K562 (cell line): ENCODE results near the gene SPINT2. TPM values are rescaled to one million over a fixed set of nuclear protein-coding genes. Genes with fewer than 3 reads are reported as not detected.
A peak's percentile ranks its signal among the peaks of the same experiment; 100 is the strongest.

ENCODE experiments used
- BHLHE40 ChIP-seq: IDR thresholded peaks from 2 replicates; pipeline ENCODE4 v1.6.1; 2011; ENCODE audit warnings: low read length, improper control_type of control experiment
- HDAC1 ChIP-seq, 2 experiments: fragments of 450-650 bp; IDR thresholded peaks; 2 replicates each; pipeline ENCODE4 v1.6.1; 2016 to 2017; ENCODE audit warnings: inconsistent platforms in 1 of 2, mild to moderate bottlenecking in 1 of 2, moderate library complexity in 1 of 2
- HMGN3 ChIP-seq: IDR thresholded peaks from 2 replicates; pipeline ENCODE4 v1.6.1; 2011; ENCODE audit warnings: borderline replicate concordance, low read depth, mild to moderate bottlenecking, mixed read lengths, low read length; ENCODE audit not compliant: insufficient read length; ENCODE audit errors: extremely low read depth
- L3MBTL2 ChIP-seq: fragments of 450-650 bp; IDR thresholded peaks from 2 replicates; pipeline ENCODE4 v1.6.1; 2016; ENCODE audit warnings: mild to moderate bottlenecking, moderate library complexity
- MTA2 ChIP-seq: fragments of 450-650 bp; IDR thresholded peaks from 2 replicates; pipeline ENCODE4 v1.6.1; 2016; ENCODE audit warnings: low read depth
- PHB2 ChIP-seq: fragments of 450-650 bp; IDR thresholded peaks from 2 replicates; pipeline ENCODE4 v1.6.1; 2017; ENCODE audit warnings: low read depth
- POLR2B ChIP-seq: fragments of 450-650 bp; IDR thresholded peaks from 2 replicates; pipeline ENCODE4 v1.6.1; 2018; ENCODE audit warnings: low read depth; ENCODE audit not compliant: partially characterized antibody
- SMAD4 ChIP-seq: fragments of 250-450 bp; sonication (Bioruptor Pico); conservative IDR thresholded peaks from 2 replicates; pipeline ENCODE4 v1.8.0; 2021; ENCODE audit warnings: inconsistent platforms, mild to moderate bottlenecking, moderate library complexity
- TEAD1 ChIP-seq, 2 experiments: fragments of 450-650 bp in 1 of 2; sonication (generic) in 1 of 2; formaldehyde crosslinking; IDR thresholded peaks; 2 replicates each; pipeline versions ENCODE4 v1.4.0 to v1.8.0; 2020 to 2022; ENCODE audit warnings: mild to moderate bottlenecking in 2 of 2, missing genetic modification reagents in 1 of 2
- THRAP3 ChIP-seq: fragments of 450-650 bp; IDR thresholded peaks from 2 replicates; pipeline ENCODE4 v1.6.1; 2016; ENCODE audit warnings: mild to moderate bottlenecking, inconsistent platforms, borderline replicate concordance
- ZNF12 ChIP-seq: sonication (generic); formaldehyde crosslinking; IDR thresholded peaks from 2 replicates; pipeline ENCODE4 v1.4.0; 2020; ENCODE audit warnings: mild to moderate bottlenecking, missing genetic modification reagents
- ZNF146 ChIP-seq: IDR thresholded peaks from one replicate; pipeline ENCODE4 v1.6.1; 2018; ENCODE audit warnings: missing compliant biosample characterization; ENCODE audit not compliant: unreplicated experiment
- ZNF316 ChIP-seq: fragments of 450-650 bp; IDR thresholded peaks from 2 replicates; pipeline ENCODE4 v1.6.1; 2016
- polyA plus RNA-seq, 8 experiments: library from polyadenylated mRNA; depleted of rRNA in 4 of 8; stranded (reverse) in 5 of 8; unstranded in 3 of 8; fragments of >200 nt; fragmentation: Nextera tagmentation in 2 of 8; fragmentation: Illumina TruSeq in 1 of 8; extraction: Ambion mirVana in 2 of 8; extraction: Trizol in 1 of 8; gene quantifications; 2 replicates each; pipeline versions ENCODE4 v1.2.1 to v1.2.3, GENCODE V29; 2011 to 2014; ENCODE audit warnings: inconsistent platforms in 1 of 8, missing spikeins in 1 of 8
- total RNA-seq, 7 experiments: library from RNA; depleted of rRNA in 6 of 7; stranded (reverse); fragments of >200 nt in 6 of 7; fragmentation: Illumina TruSeq in 2 of 7; extraction: Trizol in 2 of 7; gene quantifications; 2 replicates each; pipeline versions ENCODE4 v1.2.1 to v1.2.3, GENCODE V29; 2011 to 2021; ENCODE audit warnings: low replicate concordance in 1 of 7
- TF ChIP-seq, protein P1 (sequence below): fragments of 450-650 bp; IDR thresholded peaks from 2 replicates; pipeline ENCODE4 v1.6.1; 2016; ENCODE audit warnings: mild to moderate bottlenecking
- TF ChIP-seq, protein P2 (sequence below): fragments of 450-650 bp; formaldehyde crosslinking; conservative IDR thresholded peaks from 2 replicates; pipeline ENCODE4 v1.4.0; 2022; ENCODE audit warnings: mild to moderate bottlenecking, missing genetic modification characterization
- TF ChIP-seq, protein P3 (sequence below), 2 experiments: fragments of 450-650 bp; IDR thresholded peaks; 2 replicates each; pipeline ENCODE4 v1.6.1; 2016
- TF ChIP-seq, protein P4 (sequence below): sonication (generic); formaldehyde crosslinking; IDR thresholded peaks from 2 replicates; pipeline ENCODE4 v1.8.0; 2022; ENCODE audit warnings: missing genetic modification reagents, mild to moderate bottlenecking, moderate library complexity, borderline replicate concordance
- TF ChIP-seq, protein P5 (sequence below), 2 experiments: IDR thresholded peaks in 1 of 2; conservative IDR thresholded peaks in 1 of 2; 2 replicates each; pipeline ENCODE4 v1.6.1; 2016; ENCODE audit warnings: low read depth in 2 of 2, mild to moderate bottlenecking in 1 of 2, missing compliant biosample characterization in 1 of 2, missing genetic modification characterization in 1 of 2, moderate library complexity in 1 of 2

SPINT2 gene
- total and polyA plus RNA-seq, 9 of the 15 experiments (the other 6 are each of a cell fraction or from before 2014, with no cell fraction given) = 0.65 to 4.5 (median 3.4) TPM

DNA sequence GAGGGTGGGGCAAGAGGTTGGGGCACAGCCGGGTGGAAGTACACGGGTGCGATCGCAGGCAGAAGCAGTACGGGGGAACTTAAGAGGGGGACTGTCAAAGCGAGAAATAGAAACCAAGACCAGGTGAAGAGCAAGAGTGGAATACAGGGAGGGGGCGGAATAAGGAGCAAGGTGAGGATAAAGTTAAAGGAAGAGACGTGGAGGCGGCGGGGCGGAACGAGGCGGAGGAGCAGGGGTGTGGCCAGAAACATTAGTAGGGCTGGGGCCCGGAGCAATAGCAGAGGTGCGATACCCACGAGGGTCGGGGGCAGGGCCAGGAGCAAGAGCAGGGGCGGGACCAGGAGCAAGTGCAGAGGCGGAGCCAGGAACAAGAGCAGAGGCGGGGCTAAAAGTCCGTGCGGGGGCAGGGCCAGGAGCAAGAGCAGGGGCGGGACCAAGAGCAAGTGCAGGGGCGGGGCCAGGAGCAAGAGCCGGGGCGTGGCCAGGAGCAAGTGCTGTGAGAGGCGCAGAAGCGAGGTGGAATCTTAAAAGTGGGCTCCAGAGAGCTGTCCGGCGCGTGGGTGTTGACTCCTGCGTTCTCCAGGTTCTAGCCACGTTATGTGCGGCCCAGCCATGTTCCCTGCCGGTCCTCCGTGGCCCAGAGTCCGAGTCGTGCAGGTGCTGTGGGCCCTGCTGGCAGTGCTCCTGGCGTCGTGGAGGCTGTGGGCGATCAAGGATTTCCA lies 72.4 kb downstream of the SPINT2 start (continued):
- TF ChIP-seq, protein P1, sequence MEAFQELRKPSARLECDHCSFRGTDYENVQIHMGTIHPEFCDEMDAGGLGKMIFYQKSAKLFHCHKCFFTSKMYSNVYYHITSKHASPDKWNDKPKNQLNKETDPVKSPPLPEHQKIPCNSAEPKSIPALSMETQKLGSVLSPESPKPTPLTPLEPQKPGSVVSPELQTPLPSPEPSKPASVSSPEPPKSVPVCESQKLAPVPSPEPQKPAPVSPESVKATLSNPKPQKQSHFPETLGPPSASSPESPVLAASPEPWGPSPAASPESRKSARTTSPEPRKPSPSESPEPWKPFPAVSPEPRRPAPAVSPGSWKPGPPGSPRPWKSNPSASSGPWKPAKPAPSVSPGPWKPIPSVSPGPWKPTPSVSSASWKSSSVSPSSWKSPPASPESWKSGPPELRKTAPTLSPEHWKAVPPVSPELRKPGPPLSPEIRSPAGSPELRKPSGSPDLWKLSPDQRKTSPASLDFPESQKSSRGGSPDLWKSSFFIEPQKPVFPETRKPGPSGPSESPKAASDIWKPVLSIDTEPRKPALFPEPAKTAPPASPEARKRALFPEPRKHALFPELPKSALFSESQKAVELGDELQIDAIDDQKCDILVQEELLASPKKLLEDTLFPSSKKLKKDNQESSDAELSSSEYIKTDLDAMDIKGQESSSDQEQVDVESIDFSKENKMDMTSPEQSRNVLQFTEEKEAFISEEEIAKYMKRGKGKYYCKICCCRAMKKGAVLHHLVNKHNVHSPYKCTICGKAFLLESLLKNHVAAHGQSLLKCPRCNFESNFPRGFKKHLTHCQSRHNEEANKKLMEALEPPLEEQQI = no peak
- TF ChIP-seq, protein P2, sequence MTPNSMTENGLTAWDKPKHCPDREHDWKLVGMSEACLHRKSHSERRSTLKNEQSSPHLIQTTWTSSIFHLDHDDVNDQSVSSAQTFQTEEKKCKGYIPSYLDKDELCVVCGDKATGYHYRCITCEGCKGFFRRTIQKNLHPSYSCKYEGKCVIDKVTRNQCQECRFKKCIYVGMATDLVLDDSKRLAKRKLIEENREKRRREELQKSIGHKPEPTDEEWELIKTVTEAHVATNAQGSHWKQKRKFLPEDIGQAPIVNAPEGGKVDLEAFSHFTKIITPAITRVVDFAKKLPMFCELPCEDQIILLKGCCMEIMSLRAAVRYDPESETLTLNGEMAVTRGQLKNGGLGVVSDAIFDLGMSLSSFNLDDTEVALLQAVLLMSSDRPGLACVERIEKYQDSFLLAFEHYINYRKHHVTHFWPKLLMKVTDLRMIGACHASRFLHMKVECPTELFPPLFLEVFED (CRISPR knock-in tag) = peak; percentile 76; the same call in 1 of the 2 replicates
- TF ChIP-seq ZNF12 (CRISPR knock-in tag) (no peak), POLR2B (peak; percentile 16), L3MBTL2 (peak; percentile 88), HMGN3 (peak; percentile 54), ZNF316 (peak; percentile 62; the same call in 1 of the 2 replicates), HDAC1 (IDR thresholded peaks at IDR 0.05) (peak in 1 of 2 experiments; percentile 97; a peak in 2 of 4 replicates), SMAD4 (CRISPR knock-in tag) (no peak), PHB2 (0 out of 2 replicates have a peak, but pooled peaks have one; percentile 60), TEAD1 (CRISPR knock-in tag; IDR thresholded peaks at IDR 0.05) (peak in 1 of 2 experiments; percentile 64; a peak in 1 of 4 replicates), ZNF146 (peak; percentile 3), THRAP3 (peak; percentile 89), BHLHE40 (peak; percentile 27; the same call in 1 of the 2 replicates), MTA2 (peak; percentile 38; the same call in 1 of the 2 replicates)
- TF ChIP-seq, protein P3, sequence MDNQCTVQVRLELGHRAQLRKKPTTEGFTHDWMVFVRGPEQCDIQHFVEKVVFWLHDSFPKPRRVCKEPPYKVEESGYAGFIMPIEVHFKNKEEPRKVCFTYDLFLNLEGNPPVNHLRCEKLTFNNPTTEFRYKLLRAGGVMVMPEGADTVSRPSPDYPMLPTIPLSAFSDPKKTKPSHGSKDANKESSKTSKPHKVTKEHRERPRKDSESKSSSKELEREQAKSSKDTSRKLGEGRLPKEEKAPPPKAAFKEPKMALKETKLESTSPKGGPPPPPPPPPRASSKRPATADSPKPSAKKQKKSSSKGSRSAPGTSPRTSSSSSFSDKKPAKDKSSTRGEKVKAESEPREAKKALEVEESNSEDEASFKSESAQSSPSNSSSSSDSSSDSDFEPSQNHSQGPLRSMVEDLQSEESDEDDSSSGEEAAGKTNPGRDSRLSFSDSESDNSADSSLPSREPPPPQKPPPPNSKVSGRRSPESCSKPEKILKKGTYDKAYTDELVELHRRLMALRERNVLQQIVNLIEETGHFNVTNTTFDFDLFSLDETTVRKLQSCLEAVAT (IDR thresholded peaks at IDR 0.05) = peak; percentile 28 to 74; a peak in 1 of 4 replicates
- TF ChIP-seq, protein P4, sequence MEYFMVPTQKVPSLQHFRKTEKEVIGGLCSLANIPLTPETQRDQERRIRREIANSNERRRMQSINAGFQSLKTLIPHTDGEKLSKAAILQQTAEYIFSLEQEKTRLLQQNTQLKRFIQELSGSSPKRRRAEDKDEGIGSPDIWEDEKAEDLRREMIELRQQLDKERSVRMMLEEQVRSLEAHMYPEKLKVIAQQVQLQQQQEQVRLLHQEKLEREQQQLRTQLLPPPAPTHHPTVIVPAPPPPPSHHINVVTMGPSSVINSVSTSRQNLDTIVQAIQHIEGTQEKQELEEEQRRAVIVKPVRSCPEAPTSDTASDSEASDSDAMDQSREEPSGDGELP (CRISPR knock-in tag) = 0 out of 2 replicates have a peak, but pooled peaks have one; percentile 17
- TF ChIP-seq, protein P5, sequence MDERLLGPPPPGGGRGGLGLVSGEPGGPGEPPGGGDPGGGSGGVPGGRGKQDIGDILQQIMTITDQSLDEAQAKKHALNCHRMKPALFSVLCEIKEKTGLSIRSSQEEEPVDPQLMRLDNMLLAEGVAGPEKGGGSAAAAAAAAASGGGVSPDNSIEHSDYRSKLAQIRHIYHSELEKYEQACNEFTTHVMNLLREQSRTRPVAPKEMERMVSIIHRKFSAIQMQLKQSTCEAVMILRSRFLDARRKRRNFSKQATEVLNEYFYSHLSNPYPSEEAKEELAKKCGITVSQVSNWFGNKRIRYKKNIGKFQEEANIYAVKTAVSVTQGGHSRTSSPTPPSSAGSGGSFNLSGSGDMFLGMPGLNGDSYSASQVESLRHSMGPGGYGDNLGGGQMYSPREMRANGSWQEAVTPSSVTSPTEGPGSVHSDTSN (CRISPR knock-in tag; IDR thresholded peaks at IDR 0.05; ENCODE audit: low read depth) = no peak
- TF ChIP-seq, protein P5 (tag; conservative IDR thresholded peaks at IDR 0.05; ENCODE audit: low read depth) = no peak
